Suprapubic skin (tissue), 4 donors: ENCODE results near the gene SDCBP2. TPM values are rescaled to one million over a fixed set of nuclear protein-coding genes. Genes with fewer than 3 reads are reported as not detected.
A peak's percentile ranks its signal among the peaks of the same experiment; 100 is the strongest.
"Not testable (repeated sequence)": the region's sequence is repeated elsewhere in the genome, so short reads cannot be mapped to it uniquely, and the experiment has no call there.

Experiments
- DNase-seq, 2 donors: peaks; one replicate each; pipeline ENCODE4 v3.0.0-alpha.2; 2019; ENCODE audit warnings: low spot score in 2 of 2
- H3K27ac ChIP-seq: fragments of 200-600 bp; sonication (generic); one replicate; pipeline ENCODE4 v1.5.1; 2019
- H3K27me3 ChIP-seq: fragments of 200-600 bp; sonication (generic); one replicate; pipeline ENCODE4 v1.5.1; 2019
- H3K36me3 ChIP-seq: fragments of 200-600 bp; sonication (generic); one replicate; pipeline ENCODE4 v1.5.1; 2019
- H3K4me1 ChIP-seq: fragments of 200-600 bp; sonication (generic); one replicate; pipeline ENCODE4 v1.5.1; 2019
- H3K4me3 ChIP-seq: fragments of 200-600 bp; sonication (generic); one replicate; pipeline ENCODE4 v1.5.1; 2019; ENCODE audit warnings: mild to moderate bottlenecking
- H3K9me3 ChIP-seq: fragments of 200-600 bp; sonication (generic); one replicate; pipeline ENCODE4 v1.5.1; 2019
- EP300 ChIP-seq: sonication (generic); formaldehyde crosslinking; IDR thresholded peaks from one replicate; pipeline ENCODE4 v1.6.1; 2017; ENCODE audit warnings: antibody characterized with exemption
- POLR2A ChIP-seq, 2 donors: fragments of 450-650 bp; IDR thresholded peaks; one replicate each; pipeline ENCODE4 v1.6.1; 2017; ENCODE audit warnings: antibody characterized with exemption in 2 of 2, mild to moderate bottlenecking in 2 of 2, moderate library complexity in 2 of 2
- POLR2AphosphoS5 ChIP-seq, 3 donors: sonication (generic); formaldehyde crosslinking; IDR thresholded peaks; one replicate each; pipeline ENCODE4 v1.6.1; 2017; ENCODE audit warnings: antibody characterized with exemption in 3 of 3
- WGBS: methylation state at CpG from one replicate; pipeline ENCODE4 v1.1.5; 2018; 5-methylcytosine and 5-hydroxymethylcytosine counted together
- total RNA-seq, 4 donors: library from RNA; depleted of rRNA; stranded (reverse); fragments of >200 nt; gene quantifications; one replicate each; pipeline ENCODE4 v1.1.0, GENCODE V29; 2016
- TF ChIP-seq, protein P1 (sequence below), 2 donors: fragments of 200-600 bp in 1 of 2; fragments of 450-650 bp in 1 of 2; sonication (generic) in 1 of 2; IDR thresholded peaks; one replicate each; pipeline ENCODE4 v1.5.1; 2016 to 2019; ENCODE audit warnings: antibody characterized with exemption in 2 of 2, mild to moderate bottlenecking in 1 of 2, moderate library complexity in 1 of 2

SDCBP2 gene
- total RNA-seq, 4 donors from 2014 or later, result 74.4 to 143 (median 115) TPM

DNA sequence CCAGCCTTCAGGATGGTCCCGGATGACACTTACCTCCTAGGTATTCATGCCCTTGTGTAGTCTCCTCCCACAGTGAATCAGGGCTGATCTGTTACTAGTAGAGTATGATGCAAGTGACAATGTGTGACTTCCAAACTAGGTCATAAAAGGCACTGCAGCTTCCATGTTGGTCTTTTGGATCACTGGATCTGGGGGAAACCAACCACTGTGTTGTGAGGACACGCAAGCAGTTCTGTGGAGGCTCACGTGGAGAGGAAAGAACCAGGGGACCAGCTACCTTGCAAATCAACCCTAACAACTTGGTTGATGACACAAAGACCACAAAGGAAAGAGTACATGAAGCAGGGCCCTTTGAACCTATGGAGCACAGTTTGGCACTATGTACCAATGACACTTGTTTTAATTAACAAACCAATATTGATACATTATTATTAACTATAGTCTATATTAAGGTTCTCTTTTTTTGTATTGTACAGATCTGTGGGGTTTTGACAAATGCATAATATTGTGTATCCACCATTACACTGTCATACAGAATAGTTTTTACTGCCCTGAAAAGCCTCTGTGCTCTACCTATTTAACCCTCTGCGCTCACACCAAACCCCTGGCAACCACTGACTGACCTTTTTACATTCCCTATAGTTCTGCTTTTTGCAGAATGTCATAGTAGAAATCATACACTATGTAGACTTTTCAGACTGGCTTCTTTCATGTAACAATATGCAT lies 16.3 kb upstream of the SDCBP2 start:
- Histone ChIP-seq H3K4me1 (no peaks in the 10 kb centered on the region), H3K9me3 (peaks cover 3% of the 10 kb centered on the region), H3K4me3 (no peak overlapping the region), H3K36me3 (no peaks in the 10 kb centered on the region), H3K27me3 (no peaks in the 10 kb centered on the region), H3K27ac (no peak overlapping the region)
- 91% methylated on average over 4 of the region's 4 CpGs for WGBS
- peak in 1 of 2 donors; percentile 44 for DNase-seq
- TF ChIP-seq EP300 (no peak), POLR2AphosphoS5 (IDR thresholded peaks at IDR 0.05) (no peak), POLR2A (IDR thresholded peaks at IDR 0.05) (no peak)
- TF ChIP-seq, protein P1, sequence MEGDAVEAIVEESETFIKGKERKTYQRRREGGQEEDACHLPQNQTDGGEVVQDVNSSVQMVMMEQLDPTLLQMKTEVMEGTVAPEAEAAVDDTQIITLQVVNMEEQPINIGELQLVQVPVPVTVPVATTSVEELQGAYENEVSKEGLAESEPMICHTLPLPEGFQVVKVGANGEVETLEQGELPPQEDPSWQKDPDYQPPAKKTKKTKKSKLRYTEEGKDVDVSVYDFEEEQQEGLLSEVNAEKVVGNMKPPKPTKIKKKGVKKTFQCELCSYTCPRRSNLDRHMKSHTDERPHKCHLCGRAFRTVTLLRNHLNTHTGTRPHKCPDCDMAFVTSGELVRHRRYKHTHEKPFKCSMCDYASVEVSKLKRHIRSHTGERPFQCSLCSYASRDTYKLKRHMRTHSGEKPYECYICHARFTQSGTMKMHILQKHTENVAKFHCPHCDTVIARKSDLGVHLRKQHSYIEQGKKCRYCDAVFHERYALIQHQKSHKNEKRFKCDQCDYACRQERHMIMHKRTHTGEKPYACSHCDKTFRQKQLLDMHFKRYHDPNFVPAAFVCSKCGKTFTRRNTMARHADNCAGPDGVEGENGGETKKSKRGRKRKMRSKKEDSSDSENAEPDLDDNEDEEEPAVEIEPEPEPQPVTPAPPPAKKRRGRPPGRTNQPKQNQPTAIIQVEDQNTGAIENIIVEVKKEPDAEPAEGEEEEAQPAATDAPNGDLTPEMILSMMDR (IDR thresholded peaks at IDR 0.05), result no peak

DNA sequence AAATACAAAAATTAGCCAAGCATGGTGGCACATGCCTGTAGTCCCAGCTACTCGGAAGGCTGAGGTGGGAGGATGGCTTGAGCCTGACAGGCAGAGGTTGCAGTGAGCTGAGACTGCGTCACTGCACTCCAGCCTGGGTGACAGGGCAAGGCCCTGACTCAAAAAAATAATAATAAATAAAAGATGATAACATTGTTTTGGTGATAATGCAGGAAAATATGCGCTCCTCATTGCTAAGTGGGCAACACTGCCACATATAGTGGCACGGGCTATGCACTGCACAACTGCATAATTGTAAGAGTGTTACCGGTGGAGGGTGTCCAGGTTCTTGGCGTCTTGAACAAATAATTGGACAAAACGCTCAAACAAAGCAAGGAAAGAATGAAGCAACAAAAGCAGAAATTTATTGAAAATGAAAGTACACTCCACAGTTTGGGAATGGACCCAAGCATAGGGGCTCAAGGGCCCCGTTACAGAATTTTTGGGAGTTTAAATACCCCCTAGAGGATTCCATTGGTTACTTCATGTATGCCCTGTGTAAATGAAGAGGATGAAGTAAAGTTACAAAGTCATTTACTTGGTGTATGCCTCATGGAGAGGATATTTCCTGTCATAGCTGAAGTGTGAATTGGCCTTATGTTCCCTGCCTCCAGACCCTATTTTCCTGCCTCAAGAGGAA lies 14.6 kb upstream of the SDCBP2 start:
- H3K4me1 ChIP-seq, H3K9me3 ChIP-seq, DNase-seq, H3K27ac ChIP-seq, H3K36me3 ChIP-seq, H3K27me3 ChIP-seq, H3K4me3 ChIP-seq: not testable (repeated sequence)
- 90% methylated on average over 8 of the region's 8 CpGs for WGBS

DNA sequence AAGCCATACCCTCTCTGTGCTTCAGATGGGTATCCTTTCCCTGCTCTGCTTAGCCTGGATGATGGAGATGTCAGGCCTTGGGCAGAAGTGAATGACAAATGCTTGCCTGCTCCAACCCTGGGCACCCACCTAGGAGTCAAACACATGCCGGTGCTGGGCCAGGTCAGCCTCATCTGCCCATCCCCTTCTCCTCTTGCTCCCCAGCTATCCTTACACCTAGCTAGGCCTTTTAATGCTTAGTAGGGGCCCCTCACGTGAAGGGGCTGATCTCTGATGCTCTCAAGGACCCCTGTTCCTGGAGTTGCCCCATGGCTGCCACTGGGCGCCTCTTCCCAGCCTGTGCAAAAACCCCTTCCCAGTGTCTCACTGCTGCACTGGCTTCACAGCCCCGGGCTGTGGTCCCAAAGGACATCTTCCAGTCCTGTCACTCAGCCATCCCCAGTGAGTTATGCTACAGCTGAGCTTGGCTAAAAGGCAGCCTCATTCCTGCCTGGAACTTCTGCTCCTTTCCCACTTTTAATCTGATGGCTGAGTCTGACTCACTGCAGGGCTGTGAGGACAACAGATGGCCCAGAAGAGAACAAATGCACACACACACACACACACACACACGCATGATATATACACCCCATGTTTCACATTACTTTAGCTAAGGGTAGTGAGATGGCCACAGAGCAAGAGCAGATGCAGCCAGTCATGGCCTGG lies 12.8 kb upstream of the SDCBP2 start:
- H3K27me3 ChIP-seq, result no peaks in the 10 kb centered on the region
- H3K9me3 ChIP-seq, result peaks cover 3% of the 10 kb centered on the region
- no peaks in the 10 kb centered on the region for H3K36me3 ChIP-seq
- WGBS, result 77% methylated on average over 5 of the region's 5 CpGs
- peak in 1 of 2 donors; percentile 67 for DNase-seq
- TF ChIP-seq EP300 (no peak), POLR2A (IDR thresholded peaks at IDR 0.05) (no peak), POLR2AphosphoS5 (IDR thresholded peaks at IDR 0.05) (no peak)
- TF ChIP-seq, protein P1 (IDR thresholded peaks at IDR 0.05), result no peak
- H3K27ac ChIP-seq, result no peak overlapping the region
- H3K4me3 ChIP-seq, result no peak overlapping the region
- H3K4me1 ChIP-seq, result peaks cover 5% of the 10 kb centered on the region

GRCh38 chr20:1338801-1339200 lies 9.9 kb upstream of the SDCBP2 start:
- Histone ChIP-seq H3K27me3 (no peaks in the 10 kb centered on the region), H3K36me3 (no peaks in the 10 kb centered on the region), H3K4me1 (peaks cover 21% of the 10 kb centered on the region), H3K27ac (no peak overlapping the region), H3K9me3 (no peaks in the 10 kb centered on the region), H3K4me3 (no peak overlapping the region)
- DNase-seq, result peak; percentile 31 to 46
- TF ChIP-seq POLR2A (IDR thresholded peaks at IDR 0.05), result no peak
- TF ChIP-seq EP300, result no peak
- WGBS, result 87% methylated on average over 4 of the region's 4 CpGs

DNA sequence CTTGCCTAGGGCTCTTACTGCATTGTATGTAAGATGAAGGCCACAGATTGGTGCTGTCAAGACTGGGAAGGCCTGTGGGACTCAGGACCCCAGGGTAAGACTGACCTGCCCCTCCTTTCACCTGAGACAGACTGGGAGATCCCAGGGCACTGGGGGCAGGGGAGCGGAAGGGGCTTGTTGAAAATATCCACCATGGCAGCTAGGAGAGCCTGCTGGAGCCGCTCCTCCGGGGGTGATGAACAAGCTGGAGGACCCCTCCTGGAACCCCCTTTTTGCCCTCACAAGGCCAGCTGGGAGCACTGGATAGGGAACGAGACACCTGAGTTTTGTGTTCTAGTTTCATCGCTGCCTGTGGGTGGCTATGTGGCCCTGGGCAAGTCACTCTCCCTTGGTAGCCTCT lies 9.2 kb upstream of the SDCBP2 start:
- Histone ChIP-seq H3K4me3 (no peak overlapping the region), H3K4me1 (peaks cover 21% of the 10 kb centered on the region), H3K9me3 (no peaks in the 10 kb centered on the region), H3K27me3 (no peaks in the 10 kb centered on the region), H3K36me3 (no peaks in the 10 kb centered on the region), H3K27ac (no peak overlapping the region)
- TF ChIP-seq POLR2AphosphoS5 (IDR thresholded peaks at IDR 0.05), result no peak
- TF ChIP-seq EP300, result no peak
- no peak for TF ChIP-seq POLR2A (IDR thresholded peaks at IDR 0.05)
- TF ChIP-seq, protein P1 (IDR thresholded peaks at IDR 0.05), result no peak
- peak; percentile 58 to 62 for DNase-seq
- 96% methylated on average over 4 of the region's 5 CpGs for WGBS

GRCh38 chr20:1337441-1337840 lies 8.5 kb upstream of the SDCBP2 start:
- H3K4me3 ChIP-seq, result no peak overlapping the region
- TF ChIP-seq, protein P1 (IDR thresholded peaks at IDR 0.05), result no peak
- TF ChIP-seq POLR2AphosphoS5 (IDR thresholded peaks at IDR 0.05) (no peak), EP300 (no peak), POLR2A (IDR thresholded peaks at IDR 0.05) (no peak)
- H3K27ac ChIP-seq, result no peak overlapping the region
- peak; percentile 29 to 44 for DNase-seq
- H3K9me3 ChIP-seq, result no peaks in the 10 kb centered on the region
- 41% methylated on average over 5 of the region's 5 CpGs for WGBS
- no peaks in the 10 kb centered on the region for H3K27me3 ChIP-seq
- peaks cover 21% of the 10 kb centered on the region for H3K4me1 ChIP-seq
- no peaks in the 10 kb centered on the region for H3K36me3 ChIP-seq
